ENCODE measurements around the gene ADGRE3.
"Not testable (repeated sequence)": the region's sequence is repeated elsewhere in the genome, so short reads cannot be mapped to it uniquely, and the experiment has no call there.

ADGRE3 gene

DNA sequence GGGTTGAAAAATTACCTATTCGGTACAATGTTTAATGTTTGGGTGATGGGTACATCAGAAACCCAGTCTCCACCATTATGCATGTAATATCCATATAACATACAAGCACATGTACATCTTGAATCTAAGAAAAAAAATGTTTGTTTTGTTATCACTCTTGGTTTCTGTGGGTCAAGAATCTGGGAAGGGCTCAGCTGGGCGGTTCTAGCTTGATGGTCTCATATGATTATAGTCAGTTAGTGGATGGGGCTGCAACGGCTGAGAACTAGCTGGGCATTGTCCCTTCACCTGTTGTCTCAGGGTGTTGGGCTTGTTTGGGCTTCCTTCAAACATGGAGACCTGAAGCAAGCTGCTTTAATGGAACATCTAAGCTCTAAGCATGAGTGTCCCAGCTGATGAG lies 4.7 kb downstream of the ADGRE3 start:
- no peak for DNase-seq (ENCODE audit: low read depth in 1 of 2, low spot score in 1 of 2)

GRCh38 chr19:14661372-14661924 lies 13.2 kb downstream of the ADGRE3 start:
- DNase-seq (ENCODE audit: low read depth in 1 of 2, low spot score in 1 of 2) = no peak

- no peak for DNase-seq (ENCODE audit: low read depth in 1 of 2, low spot score in 1 of 2)
These were observed 14.7 kb downstream of the ADGRE3 start for GRCh38 chr19:14659874-14660489.

DNA sequence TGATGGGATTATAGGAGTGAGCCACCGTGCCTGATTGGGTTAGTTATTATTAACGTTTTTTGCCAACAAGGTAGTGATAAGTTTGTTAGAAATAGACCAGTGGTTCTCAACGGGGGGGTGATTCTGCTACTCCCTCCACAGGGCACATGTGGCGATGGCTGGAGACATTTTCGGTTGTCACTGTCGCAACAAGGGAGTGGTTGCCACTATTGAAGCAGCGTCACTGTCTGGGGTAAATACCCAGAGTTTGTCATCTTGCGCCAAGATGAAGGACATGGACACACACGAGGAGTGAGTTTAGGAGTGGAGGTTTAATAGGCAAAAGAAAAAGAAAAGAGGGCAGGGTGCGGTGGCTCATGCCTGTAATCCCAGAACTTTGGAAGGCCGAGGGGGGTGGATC lies 18.9 kb downstream of the ADGRE3 start:
- no peak for DNase-seq (ENCODE audit: low read depth in 1 of 2, low spot score in 1 of 2)

DNA sequence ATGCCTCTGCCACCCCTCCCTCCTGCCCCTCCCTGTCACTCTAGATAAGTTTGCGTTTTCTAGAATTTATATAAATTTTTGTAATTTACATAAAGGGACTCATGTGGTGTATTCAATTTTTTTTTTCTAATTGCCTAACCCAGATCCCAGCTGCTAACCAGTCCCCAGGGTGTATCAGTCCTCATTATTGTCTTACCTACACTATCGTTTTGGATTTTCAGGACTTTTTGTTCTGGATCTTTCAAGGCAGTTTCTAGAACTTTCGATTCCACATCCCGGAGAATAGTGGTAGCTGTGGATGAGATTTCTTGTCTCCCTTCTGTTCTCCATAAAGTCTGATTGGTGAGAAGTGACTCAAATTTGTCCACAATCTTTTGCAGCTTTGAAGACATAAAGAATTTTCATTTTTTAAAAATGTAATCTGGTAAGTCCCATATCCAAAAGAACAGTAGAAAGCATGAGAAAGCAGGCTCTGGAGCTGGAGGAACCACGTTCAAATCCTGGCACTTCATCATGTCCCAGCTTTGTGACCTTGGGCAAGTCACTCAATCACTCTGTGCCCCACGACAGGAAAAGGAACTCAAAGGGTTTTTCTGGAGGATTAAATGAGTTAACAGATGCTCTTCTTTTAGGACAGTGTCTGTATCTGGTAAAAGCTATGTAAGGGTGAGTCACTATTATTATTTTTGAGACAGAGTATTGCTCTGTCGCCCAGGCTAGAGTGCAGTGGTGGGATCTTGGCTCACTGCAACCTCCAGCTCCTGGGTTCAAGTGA lies 19.7 kb downstream of the ADGRE3 start:
- no peak for DNase-seq (ENCODE audit: low read depth in 1 of 2, low spot score in 1 of 2)

DNA sequence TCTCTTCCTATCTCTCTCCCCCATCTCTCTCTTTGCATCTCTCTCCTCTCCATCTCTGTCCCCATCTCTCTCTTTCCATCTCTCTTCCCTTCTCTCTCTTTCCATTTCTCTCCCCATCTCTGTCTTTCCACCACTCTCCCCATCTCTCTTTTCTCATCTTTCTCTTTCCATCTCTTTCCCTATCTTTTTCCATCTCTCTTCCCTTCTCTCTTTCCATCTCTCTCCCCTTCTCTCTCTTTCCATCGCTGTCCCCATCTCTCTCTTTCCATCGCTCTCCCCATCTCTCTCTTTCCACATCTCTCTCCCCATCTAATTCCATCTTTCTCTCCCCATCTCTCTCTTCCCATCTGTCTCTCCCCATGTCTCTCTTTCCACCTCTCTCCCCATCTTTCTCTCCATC lies 24.5 kb downstream of the ADGRE3 start:
- no peak for DNase-seq (ENCODE audit: low read depth in 1 of 2, low spot score in 1 of 2)

DNA sequence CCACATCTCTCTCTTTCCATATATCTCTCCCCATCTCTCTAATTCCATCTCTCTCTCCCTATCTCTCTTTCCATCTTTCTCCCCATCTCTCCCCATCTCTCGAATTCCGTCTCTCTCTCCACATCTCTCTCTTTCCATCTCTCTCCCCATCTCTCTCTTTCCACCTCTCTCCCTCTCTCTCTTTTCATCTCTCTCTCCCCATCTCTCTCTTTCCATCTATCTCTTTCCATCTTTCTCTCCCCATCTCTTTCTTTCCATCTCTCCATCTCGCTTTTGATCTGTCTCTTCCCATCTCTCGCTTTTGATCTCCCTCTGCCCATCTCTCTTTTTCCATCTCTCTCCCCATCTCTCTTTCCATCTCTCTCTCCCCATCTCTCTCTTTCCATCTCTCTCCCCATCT lies 25.6 kb downstream of the ADGRE3 start:
- no peak for DNase-seq (ENCODE audit: low read depth in 1 of 2, low spot score in 1 of 2)

DNA sequence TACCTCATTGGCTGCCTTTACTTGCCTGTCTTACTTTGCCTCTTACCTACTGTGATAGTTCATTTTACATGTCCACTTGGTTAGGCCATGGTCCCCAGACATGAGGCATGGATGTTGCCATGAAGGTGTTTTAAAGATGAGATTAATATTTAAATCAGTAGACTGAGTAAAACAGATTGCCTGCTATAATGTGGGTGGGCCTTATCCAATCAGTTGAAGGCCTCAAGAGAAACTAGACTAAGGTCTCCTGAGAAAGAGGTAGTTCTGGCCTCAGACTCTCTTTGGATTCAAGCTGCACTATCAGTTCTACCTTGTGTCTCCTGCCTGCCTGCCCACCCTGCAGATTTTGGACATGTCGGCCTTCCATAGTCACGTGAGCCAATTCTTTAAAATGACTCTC lies 26.1 kb downstream of the ADGRE3 start:
- DNase-seq (ENCODE audit: low read depth in 1 of 2, low spot score in 1 of 2) = no peak

DNA sequence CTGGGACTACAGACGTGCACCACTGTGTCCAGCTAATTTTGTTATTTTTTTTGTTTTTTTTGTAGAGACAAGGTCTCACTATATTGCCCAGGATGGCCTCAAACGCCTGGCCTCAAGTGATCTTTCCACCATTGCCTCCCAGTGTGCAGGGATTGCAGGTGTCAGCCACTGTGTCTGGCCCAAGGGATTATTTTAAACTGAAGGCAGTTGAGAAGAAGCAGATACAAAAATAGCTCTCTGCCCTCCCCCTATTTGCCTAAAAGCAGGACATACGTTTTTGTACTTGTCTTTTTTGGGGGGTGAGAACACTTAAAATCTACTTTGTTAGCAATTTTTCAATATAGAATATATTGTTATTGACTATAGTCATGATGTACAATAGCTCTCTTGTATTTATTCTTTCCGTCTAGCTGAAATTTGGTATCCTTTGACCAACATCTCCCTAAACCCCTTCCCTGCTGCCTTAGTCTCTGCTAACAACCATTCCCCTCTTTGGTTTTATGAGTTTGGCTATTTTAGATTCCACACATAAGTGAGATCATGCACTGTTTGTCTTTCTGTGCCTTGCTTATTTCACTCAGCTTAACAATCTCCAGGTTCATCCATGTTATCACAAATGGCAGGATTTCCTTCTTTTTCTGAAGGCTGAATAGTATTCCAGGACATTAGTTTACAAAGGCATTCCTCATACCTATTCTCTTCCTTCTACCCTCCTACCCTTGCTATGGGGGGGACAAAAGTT lies 34.9 kb downstream of the ADGRE3 start:
- DNase-seq (ENCODE audit: low read depth in 1 of 2, low spot score in 1 of 2) = no peak

DNA sequence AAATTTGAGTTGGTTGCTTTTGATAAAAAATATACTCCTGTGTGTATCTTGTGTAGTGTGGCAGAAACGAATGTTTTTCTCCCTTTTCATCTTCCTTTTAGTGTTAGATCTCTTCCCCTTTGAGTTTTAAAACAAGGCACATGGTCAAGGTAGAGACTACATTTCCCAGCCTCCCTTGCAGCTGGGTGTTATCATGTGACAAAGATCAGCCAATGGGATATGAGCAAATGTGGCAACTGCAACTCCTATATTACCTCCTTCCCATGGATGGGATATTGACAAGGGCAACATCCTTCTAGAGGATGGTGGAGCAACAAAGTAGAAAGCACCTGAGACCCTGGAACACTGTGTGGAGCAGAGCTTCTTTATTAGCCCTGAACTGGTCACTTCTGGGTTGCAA lies 42.4 kb downstream of the ADGRE3 start:
- DNase-seq (ENCODE audit: low read depth in 1 of 2, low spot score in 1 of 2) = no peak

- no peak for DNase-seq (ENCODE audit: low read depth in 1 of 2, low spot score in 1 of 2)
These were observed 45.1 kb downstream of the ADGRE3 start for GRCh38 chr19:14629557-14629956.

- not testable (repeated sequence) for DNase-seq (ENCODE audit: low read depth in 1 of 2, low spot score in 1 of 2)
These were observed 50.2 kb downstream of the ADGRE3 start for GRCh38 chr19:14624491-14624890.

DNA sequence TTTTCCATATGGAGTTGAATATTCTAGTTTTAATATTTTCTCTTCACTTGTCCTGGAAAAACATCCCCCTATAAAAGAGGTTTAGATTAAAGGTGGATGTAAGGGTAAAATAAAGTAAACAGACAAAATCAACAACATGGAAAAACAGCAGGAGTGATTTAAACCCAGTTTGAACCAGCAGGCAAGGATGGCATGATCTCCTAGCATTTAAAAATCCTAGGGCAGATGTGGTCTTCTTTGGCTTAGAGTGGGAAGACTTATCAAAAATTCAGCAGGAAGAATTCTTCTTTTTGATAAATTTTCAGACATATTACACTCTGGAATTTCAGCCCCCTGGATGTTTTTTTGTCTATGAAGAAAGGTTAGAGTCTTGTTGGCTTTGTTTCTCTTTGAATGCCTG lies 55.2 kb downstream of the ADGRE3 start:
- no peak for DNase-seq (ENCODE audit: low read depth in 1 of 2, low spot score in 1 of 2)

DNA sequence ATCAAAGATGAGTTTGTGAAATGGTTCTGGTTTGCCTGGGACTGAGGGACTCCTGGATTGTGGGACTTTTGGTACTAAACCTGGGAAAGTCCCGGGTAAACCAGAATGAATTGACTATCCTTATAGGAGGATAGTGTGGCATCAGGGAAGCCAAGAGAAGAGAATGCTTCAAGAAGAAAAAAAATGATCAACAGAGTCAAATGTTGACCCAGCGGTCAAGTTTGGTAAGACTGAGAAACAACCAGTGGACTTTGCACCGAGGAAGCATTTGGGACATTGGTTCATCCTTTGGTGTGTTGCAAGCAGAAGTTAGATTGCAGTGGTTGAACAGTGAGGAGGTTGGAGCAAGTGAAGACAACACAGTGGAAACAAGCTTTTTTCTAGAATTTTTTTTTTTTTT lies 58.2 kb downstream of the ADGRE3 start:
- no peak for DNase-seq (ENCODE audit: low read depth in 1 of 2, low spot score in 1 of 2)

- DNase-seq (ENCODE audit: low read depth in 1 of 2, low spot score in 1 of 2) = no peak
These were observed 59.0 kb downstream of the ADGRE3 start for GRCh38 chr19:14615623-14616022.

- no peak for DNase-seq (ENCODE audit: low read depth in 1 of 2, low spot score in 1 of 2)
These were observed 60.6 kb downstream of the ADGRE3 start for GRCh38 chr19:14614099-14614412.

GRCh38 chr19:14613399-14614098 lies 61.1 kb downstream of the ADGRE3 start:
- not testable (repeated sequence) for DNase-seq (ENCODE audit: low read depth in 1 of 2, low spot score in 1 of 2)

DNA sequence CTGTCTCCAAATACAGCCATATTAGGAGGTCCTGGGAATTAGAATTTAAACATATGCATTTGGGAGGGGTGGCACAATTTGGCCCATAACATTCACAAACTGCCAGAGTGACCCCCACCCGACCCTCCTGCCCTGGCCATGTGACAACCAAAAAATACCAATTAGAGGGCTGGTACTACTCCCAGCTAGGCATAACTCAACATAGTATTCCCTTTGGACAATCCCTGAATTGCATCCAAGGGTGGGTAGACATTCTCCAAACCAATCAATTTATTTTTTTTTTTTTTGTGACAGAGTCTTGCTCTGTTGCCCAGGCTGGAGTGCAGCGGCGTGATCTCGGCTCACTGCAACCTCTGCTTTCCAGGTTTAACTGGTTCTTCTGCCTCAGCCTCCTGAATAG lies 62.0 kb downstream of the ADGRE3 start:
- DNase-seq (ENCODE audit: low read depth in 1 of 2, low spot score in 1 of 2) = no peak

DNA sequence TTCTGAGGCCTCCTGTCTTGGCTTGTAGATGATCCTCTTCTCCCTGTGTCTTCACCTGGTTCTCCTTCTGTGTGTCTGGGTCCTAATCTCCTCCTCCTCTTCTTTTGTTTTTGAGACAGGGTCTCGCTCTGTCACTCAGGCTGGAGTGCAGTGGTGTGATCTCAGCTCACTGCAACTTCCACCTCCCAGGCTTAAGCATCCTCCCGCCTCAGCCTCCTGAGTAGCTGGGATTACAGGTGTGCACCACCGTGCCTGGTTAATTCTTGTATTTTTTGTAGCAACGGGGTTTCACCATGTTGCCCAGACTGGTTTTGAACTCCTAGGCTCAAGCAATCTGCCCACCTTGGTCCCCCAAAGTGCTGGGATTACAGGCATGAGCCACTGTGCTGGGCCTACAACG lies 62.4 kb downstream of the ADGRE3 start:
- not testable (repeated sequence) for DNase-seq (ENCODE audit: low read depth in 1 of 2, low spot score in 1 of 2)

DNA sequence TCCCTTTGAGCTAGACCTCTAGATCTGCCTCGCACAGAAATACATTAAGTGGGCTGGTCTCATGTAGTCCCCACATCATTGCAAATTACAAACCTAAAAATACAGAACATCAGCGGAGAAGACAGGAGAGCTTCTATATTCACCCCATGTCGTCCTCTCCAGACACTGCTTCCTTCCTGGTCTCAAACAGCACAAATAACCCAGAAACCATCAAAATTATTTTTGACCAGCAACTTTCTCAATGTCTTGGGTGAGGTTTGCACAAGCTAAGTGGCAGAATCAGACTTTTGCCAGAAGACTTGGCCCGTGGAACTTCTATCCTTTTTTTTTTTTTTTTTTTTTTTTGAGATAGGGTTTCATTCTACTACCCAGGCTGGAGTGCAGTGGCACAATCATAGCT lies 63.6 kb downstream of the ADGRE3 start:
- DNase-seq (ENCODE audit: low read depth in 1 of 2, low spot score in 1 of 2) = no peak

DNA sequence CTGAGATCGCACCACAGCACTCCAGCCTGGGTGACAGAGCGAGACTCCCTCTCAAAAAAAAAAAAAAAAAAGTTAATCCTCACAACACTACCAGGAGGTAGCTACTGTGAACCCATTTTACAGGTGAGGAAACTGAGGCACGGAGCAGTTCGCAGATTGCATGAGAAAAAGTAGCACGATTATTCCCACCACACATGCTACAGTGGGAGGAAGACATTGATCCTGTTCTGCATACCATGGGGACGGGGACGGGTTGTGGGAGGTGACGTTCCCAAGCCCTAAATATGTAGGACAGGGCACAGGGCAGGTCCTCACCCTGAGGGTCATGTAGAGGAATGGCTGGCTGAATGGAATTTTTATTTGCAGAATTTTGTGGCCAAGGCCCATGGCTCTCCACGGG lies 68.0 kb downstream of the ADGRE3 start:
- no peak for DNase-seq (ENCODE audit: low read depth in 1 of 2, low spot score in 1 of 2)

GRCh38 chr19:14603990-14604387 lies 70.7 kb downstream of the ADGRE3 start:
- no peak for DNase-seq (ENCODE audit: low read depth in 1 of 2, low spot score in 1 of 2)

Measured in activated CD4-positive, alpha-beta T cell treated with anti-CD3 and anti-CD28 coated beads, Interleukin-2, amount 50 U/mL, for 24 hours (primary cell).